ENCODE data around the gene GPR108.

Gene GPR108

GRCh38 chr19:6685962-6686627, 51.3 kb downstream of the GPR108 start:
- H3K4me1 Mint-ChIP-seq: no peaks in the 10 kb centered on the region
- no peaks in the 10 kb centered on the region for H3K36me3 Mint-ChIP-seq
- no peak overlapping the region for H3K4me3 Mint-ChIP-seq
- H3K9me3 Mint-ChIP-seq: peaks cover 3% of the 10 kb centered on the region
- no peak overlapping the region for H3K27ac Mint-ChIP-seq
- CTCF ChIA-PET: interaction anchor here (2.8 kb wide), 1 partner anchor 11 kb away, joined by 12 read pairs; no protein-coding TSS in a partner anchor
- peaks cover 26% of the 10 kb centered on the region for H3K27me3 Mint-ChIP-seq
- DNase-seq: no peak

DNA sequence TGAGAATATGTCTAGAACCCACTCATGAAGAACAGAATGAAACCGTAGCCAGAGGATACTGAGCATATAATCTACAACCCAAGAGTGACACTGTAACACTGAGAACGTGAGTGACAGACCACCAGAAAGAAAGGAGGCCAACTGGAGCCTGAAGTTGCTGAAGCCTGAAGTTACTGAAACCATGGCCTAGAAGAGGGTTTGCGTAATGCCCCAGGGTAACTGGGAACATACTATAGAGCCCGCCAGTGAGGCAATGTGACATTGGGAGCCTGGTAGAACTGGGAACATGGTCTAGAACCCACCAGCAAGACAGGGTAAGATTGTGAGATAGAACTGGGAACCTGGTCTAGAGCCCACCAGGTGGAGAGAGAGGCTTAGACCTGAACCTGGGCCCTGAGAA, 51.9 kb downstream of the GPR108 start:
- Mint-ChIP-seq H3K27ac (no peak overlapping the region), H3K36me3 (no peaks in the 10 kb centered on the region), H3K4me1 (peaks cover 2% of the 10 kb centered on the region), H3K4me3 (no peak overlapping the region), H3K27me3 (peaks cover 32% of the 10 kb centered on the region), H3K9me3 (peaks cover 3% of the 10 kb centered on the region)
- CTCF ChIA-PET: interaction anchor here (0.9 kb wide), 1 partner anchor 10 kb away, joined by 3 read pairs; no protein-coding TSS in a partner anchor
- no peak for DNase-seq

- Mint-ChIP-seq H3K27me3 (peaks cover 46% of the 10 kb centered on the region), H3K36me3 (peaks cover 3% of the 10 kb centered on the region), H3K4me3 (no peak overlapping the region), H3K4me1 (peaks cover 11% of the 10 kb centered on the region), H3K27ac (no peak overlapping the region), H3K9me3 (peaks cover 3% of the 10 kb centered on the region)
- CTCF ChIA-PET: interaction anchor here (1.3 kb wide), 1 partner anchor 18 kb away, joined by 3 read pairs; no protein-coding TSS in a partner anchor
- no peak for DNase-seq
Observed at GRCh38 chr19:6683971-6684370, 53.4 kb downstream of the GPR108 start.

- peaks cover 3% of the 10 kb centered on the region for H3K36me3 Mint-ChIP-seq
- peaks cover 14% of the 10 kb centered on the region for H3K4me1 Mint-ChIP-seq
- CTCF ChIA-PET: interaction anchor here (1.3 kb wide), 1 partner anchor 19 kb away, joined by 3 read pairs; no protein-coding TSS in a partner anchor
- no peak for DNase-seq
- peaks cover 3% of the 10 kb centered on the region for H3K9me3 Mint-ChIP-seq
- H3K4me3 Mint-ChIP-seq: no peak overlapping the region
- no peak overlapping the region for H3K27ac Mint-ChIP-seq
- H3K27me3 Mint-ChIP-seq: peaks cover 46% of the 10 kb centered on the region
Observed at GRCh38 chr19:6682607-6683128, 54.7 kb downstream of the GPR108 start.

DNA sequence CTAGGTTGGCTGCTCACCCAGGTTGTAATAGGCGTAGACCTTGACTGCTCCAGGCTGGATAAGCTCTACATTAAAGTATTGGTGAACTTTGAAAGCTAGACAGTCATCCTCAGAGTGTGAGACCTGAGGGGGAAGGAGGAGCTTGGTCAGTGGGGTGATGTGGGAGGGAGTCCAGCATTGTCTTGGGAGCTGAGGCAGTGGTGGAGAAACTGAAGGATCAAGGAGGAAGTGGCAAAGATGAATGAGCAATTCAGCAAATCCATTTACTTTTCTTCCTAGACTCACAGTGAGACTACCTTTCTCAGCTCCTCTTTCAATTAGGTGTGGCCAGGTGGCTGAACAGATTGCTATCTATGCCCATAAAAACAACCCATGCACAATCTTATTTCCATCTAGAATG, 57.2 kb downstream of the GPR108 start:
- CTCF ChIA-PET: interaction anchor here (0.6 to 1.1 kb wide), 2 partner anchors 10 to 56 kb away, joined by 3 to 4 read pairs; no protein-coding TSS in a partner anchor
- peaks cover 6% of the 10 kb centered on the region for H3K9me3 Mint-ChIP-seq
- H3K27me3 Mint-ChIP-seq: peaks cover 38% of the 10 kb centered on the region
- peaks cover 3% of the 10 kb centered on the region for H3K36me3 Mint-ChIP-seq
- peaks cover 32% of the 10 kb centered on the region for H3K4me1 Mint-ChIP-seq
- no peak overlapping the region for H3K4me3 Mint-ChIP-seq
- no peak for DNase-seq
- H3K27ac Mint-ChIP-seq: no peak overlapping the region
